ENCODE results near the gene POLR3G.

Gene POLR3G

DNA sequence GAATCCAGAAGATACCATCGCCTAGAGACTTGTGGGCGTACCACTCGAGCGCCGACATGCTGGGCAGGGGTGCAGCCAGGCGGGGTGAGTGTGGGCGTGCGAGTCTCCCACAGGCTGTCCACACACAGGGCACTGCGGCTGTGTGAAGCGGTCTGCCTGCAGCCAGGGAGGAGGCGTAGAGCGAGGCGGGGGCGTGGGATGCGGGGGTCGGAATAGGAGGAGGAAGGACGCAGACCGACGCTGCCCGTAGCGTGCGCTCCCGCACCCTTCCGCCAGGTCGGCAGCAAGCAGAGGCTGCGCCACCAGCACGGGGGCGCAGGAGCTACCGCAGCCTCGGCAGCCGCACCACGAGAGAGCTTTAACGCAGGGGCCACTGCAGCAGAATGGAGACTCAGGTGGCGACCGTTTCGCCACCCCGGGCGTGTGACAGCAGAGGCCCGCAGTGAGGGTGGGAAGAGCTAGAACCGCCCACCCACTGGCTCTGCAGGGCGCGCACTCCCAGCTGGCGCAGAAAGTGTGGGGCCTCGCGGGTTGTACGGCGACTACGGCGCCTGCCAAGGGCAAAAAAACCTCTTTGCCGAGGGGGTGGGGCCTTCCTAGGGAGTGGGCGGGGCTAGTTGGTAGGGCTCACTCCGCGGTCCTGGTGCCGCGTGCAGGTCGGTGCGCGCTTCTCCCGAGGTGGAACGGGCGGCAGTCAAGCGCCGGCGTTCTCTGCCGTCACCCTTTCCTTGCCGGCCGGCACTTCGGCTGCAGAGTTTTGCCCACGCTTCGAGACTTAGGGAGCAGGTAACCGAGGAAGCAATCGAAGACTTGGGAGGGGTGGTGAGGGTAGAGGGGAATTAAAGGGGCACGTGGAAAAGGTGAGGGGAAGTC is at the start of gene POLR3G, which contains the start of gene MBLAC2:
TSS of gene POLR3G (plus strand) at position 630 of the 873 bp plus-strand sequence. CDS start 10,704 bp downstream, outside the sequence.
TSS of gene MBLAC2 (minus strand) at position 537 of the 873 bp plus-strand sequence. CDS start at position 58, 479 bp downstream.
- in situ Hi-C loops (cut with HindIII; ENCODE audit: low sequenced_read_pairs), result no loop called here

DNA sequence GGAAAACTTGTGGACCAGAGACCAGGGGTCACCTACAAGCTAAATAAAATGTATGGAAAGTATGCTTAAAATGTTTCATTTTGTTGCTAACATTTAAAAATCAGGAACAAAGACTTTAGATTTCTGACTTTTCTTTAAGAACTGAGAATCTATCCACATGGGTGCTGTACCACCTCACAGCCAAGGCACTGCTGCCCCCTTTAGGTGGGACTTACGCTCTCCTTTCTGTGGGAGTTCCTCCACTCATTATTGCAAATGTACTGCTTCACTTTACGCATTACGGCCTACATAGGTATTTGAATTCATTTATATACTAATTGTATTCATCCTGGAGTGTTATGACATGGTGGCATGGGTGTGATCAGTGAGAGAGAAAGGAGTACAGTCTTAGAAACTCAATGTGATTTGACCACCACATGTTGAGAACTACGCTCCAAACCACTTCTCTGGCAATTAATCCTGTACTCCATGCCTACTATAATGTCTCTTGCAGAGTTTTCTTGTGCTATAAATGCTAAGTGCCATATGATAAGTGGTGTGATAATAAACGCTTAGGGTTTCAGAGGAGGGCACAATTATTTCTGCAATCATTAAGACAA is 40.4 kb upstream of the POLR3G start:
- in situ Hi-C loops (cut with HindIII; ENCODE audit: low sequenced_read_pairs), result no loop called here

- in situ Hi-C loops (cut with HindIII; ENCODE audit: low sequenced_read_pairs), result no loop called here
These were observed 37.0 kb upstream of the POLR3G start for GRCh38 chr5:90437663-90438062.

DNA sequence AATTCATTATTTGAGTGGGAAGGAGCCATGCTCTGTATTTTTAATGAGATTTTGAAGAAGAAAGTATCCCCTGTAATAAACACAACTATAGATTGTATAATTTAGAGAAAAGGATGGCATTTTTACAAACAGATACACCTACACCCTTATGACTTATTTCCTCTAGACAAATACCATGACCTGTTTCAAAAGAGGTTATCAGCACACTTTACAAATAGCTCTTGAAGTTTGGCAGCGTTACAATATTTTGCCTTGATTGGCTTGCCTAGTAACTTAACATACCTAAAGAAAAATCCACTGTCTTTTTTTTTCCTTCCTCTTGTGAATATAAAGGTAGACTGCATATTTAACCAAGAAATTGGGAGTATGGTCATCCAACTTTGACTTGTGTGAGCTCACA is 36.6 kb upstream of the POLR3G start:
- in situ Hi-C loops (cut with HindIII; ENCODE audit: low sequenced_read_pairs), result no loop called here

- in situ Hi-C loops (cut with HindIII; ENCODE audit: low sequenced_read_pairs), result no loop called here
These were observed 34.0 kb upstream of the POLR3G start for GRCh38 chr5:90440644-90441043.

DNA sequence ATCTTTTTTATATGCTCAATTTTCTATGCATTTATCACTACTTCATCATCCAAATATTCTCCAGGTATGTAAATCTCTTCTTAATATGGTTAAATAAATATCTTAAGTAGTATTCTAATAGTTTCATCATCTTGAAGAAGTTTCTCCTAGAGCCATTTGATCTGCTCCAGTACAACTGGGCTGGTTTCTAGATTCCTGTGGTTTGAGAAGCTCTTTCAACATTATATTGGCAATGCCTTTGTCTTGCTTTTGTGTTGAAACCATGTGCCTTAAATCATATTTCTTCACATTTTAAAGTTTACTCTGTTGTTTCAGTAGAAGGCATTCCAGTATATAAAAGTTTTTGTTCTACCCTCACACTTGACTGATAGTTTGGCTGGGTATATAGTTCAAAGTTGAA is 27.7 kb upstream of the POLR3G start:
- in situ Hi-C loops (cut with HindIII; ENCODE audit: low sequenced_read_pairs), result no loop called here

DNA sequence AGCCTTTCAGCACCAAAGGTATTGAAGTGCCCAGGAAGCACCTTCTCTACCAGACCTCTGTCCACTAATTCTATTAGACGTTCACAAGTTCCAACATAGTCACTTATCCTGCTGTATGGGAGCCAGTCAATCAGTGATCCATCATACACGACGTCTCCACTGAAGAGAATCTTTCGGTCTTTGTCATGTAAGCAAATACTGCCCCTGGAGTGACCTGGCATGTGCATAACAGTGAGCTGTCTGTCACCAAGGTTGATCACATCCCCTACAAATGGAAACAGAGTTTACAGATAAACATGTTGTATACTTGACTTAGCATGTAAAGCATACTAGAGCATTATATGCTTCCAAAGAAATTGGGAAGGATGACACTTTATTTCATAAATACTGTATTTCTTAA is 13.4 kb upstream of the POLR3G start:
- in situ Hi-C loops (cut with HindIII; ENCODE audit: low sequenced_read_pairs), result no loop called here

- in situ Hi-C loops (cut with HindIII; ENCODE audit: low sequenced_read_pairs), result no loop called here
These were observed 1.8 kb upstream of the POLR3G start for GRCh38 chr5:90472783-90473395.

DNA sequence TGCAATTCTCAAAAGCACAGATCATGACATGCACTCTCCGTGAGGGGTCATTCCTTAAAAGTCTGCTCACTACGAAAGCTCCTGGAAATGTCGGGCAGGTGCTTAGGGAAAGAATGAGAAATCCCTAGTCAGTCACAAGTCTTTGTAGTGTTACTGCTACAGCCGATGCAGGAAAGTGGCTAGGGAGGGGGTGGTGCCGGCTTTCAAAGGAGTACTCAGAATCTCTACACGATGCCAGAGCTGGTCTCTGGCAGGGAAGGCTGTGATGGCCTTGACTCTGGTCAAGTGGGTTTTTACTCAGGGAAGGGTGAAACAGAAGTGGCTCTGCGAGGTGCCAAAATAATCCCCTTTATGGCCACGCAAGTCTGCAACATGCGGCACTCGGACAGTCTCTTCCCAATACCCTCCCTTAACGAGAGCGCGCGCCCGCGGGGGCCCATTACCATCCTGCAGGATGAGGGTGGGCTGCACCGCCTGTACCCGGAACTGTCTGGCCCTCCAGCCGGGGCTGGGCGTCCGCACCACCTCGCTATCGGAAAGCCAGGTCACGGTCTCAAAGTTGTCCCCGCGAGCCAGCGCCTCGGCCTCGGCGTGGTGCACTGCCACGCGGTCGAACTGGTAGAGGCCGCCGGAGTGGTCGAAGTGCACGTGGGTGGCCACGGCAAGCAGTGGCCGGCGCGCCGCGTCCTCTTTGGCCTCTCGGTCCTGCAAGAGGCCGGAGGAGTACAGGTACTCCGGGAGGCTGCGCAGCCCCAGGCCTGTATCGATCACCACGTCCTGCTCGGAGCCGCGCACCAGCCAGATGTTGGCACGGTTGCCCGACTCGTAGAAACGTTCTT is 1.0 kb upstream of the POLR3G start:
- in situ Hi-C loops (cut with HindIII; ENCODE audit: low sequenced_read_pairs), result no loop called here

DNA sequence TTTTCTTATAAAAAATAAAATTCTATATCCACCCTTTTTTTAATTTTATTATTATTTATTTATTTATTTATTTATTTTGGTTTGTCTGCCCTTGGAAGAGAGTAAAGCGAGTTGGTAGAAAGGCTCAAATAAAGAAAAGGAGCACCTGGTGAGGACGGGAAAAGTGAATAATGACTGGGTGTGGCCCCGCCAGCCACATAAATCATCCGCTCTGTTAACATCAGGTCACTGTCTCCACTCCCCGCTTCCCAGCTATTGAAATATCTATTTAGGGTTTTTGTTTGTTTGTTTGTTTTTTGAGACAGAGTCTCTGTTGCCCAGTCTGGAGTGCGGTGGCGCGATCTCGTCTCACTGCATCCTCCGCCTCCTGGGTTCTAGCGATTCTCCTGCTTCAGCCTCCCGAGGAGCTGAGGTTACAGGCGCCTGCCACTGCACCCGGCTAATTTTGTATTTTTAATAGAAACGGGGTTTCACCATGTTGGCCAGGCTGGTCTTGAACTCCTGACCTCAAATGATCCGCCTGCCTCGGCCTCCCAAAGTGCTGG is 844 bp downstream of the POLR3G start:
- in situ Hi-C loops (cut with HindIII; ENCODE audit: low sequenced_read_pairs), result no loop called here

GRCh38 chr5:90476391-90476790 is 1.7 kb downstream of the POLR3G start:
- in situ Hi-C loops (cut with HindIII; ENCODE audit: low sequenced_read_pairs), result no loop called here

DNA sequence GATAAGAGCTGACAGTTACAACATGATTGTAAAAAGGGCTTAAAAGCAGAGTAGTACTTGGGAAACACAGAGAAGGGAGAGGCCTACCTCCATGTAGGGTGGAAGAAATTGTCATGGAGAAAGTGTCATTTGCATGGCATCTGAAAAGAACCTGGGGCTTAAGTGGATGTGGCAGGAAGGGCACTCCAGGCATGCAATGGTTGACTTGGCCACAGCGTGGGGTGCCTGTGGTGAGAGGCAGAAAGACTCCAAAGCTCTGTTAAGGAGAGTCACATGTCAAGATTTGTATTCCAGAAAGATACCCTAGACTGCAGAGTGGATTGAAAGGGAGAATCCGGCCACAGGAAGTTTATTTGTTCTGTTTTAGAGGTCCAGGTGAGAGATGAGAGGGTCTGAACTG is 2.4 kb downstream of the POLR3G start:
- in situ Hi-C loops (cut with HindIII; ENCODE audit: low sequenced_read_pairs), result no loop called here

DNA sequence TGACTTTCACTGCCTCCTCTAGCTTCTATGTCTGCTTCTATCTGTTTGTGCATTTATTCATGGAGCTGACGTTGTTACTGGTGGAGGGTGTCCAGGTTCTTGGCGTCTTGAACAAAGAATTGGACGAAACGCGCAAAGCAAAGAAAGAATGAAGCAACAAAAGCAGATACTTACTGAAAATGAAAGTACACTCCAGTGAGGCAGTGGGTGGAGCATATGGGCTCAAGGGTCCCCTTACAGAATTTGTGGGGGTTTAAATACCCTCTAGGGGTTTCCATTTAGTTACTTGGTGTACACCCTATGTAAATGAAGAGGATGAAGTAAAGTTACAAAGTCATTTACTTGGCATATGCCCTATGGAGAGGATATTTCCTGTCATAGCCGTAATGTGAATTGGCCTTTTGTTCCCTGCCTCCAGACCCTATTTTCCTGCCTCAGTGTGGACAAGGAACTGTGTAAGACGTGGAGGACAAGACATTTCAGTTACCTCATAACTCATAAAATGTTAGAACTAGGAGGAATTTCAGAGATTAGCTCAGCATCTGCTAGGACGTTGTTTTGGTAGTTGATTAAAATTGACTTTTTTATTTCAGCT is 3.1 kb downstream of the POLR3G start:
- in situ Hi-C loops (cut with HindIII; ENCODE audit: low sequenced_read_pairs), result no loop called here

- in situ Hi-C loops (cut with HindIII; ENCODE audit: low sequenced_read_pairs), result no loop called here
These were observed 5.1 kb downstream of the POLR3G start for GRCh38 chr5:90479611-90480385.

DNA sequence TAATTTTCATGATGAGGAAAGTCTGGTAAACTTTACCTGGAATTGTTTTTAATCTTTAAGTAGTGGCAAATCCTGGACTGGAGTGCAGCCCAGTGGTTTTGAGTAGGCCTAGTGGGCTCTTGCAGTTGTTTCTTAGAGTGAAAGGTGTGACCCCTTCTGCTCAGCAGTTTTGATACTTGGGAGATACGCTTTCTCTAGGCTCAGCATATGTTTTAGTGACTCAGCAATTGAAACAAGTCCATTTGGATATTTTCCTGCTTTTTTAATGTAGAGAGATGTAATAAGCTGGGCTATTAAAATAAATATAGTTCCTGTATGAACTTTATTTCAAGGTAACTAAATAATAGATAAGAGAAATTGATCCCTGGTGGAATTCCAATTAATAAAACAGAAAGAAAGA is 6.0 kb downstream of the POLR3G start:
- in situ Hi-C loops (cut with HindIII; ENCODE audit: low sequenced_read_pairs), result no loop called here

GRCh38 chr5:90483206-90483605 is 8.5 kb downstream of the POLR3G start:
- in situ Hi-C loops (cut with HindIII; ENCODE audit: low sequenced_read_pairs), result no loop called here

DNA sequence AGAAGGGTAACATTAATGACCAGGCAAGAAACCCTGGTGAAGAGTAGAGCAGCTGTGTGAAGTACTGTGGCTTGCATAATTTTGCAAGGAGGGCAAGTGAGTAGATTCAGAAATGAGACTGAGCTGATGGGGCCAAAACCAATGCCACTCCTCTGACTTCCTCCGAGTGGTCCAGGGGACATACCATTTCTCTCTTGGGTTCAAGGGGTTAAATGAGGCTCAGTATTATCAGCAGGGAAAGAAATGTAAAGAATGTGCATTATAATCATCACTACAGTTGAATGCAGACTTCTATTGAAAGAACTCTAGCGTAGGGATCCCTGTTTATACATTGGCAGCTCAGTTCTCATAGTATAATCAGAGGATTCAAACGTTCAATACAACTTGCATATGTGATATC is 9.9 kb downstream of the POLR3G start:
- in situ Hi-C loops (cut with HindIII; ENCODE audit: low sequenced_read_pairs), result no loop called here

DNA sequence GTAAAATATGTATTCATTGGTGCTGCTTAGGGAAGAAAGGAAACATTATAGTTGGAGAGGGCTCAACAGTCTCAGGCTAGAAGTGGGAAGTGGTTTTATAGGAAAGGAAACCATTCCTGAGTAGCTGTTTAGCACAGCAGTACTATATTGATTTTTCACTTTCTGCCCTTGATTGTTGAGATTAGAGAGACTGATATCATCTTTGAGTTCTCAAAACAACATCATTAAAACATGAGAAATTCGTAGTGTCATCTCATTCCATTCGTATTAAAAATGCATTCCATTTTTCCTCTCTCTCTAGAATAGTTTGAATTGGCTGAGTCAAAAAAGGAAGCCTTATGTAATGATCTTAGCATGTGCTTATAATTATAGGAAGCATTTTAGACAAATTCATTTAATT is 14.1 kb downstream of the POLR3G start:
- in situ Hi-C loops (cut with HindIII; ENCODE audit: low sequenced_read_pairs), result no loop called here

GRCh38 chr5:90494043-90494442 is 19.4 kb downstream of the POLR3G start:
- in situ Hi-C loops (cut with HindIII; ENCODE audit: low sequenced_read_pairs), result no loop called here

DNA sequence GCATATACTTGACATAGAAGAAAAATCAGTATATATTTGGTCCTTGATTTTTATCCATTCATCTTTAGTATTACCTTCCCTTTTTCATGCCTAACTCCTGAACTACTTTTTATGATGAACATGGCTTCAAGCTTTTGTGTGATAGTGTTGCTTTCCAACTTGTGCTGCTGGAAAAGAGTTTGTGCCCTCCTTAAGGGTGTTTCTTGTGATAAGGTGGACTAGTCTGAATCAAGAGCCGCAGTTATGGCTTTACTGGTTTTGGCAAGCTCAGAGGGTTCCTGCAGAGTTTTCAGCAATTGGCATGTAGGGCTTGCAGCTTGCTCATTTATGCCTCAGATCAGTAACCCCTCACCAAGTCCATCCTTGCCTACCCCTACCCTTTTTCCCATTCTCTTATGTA is 20.5 kb downstream of the POLR3G start:
- in situ Hi-C loops (cut with HindIII; ENCODE audit: low sequenced_read_pairs), result no loop called here

Data from endothelial cell of hepatic sinusoid (primary cell).